Memory B cell (primary cell): Measurements from ENCODE around the gene MELTF.

Experiments
- ATAC-seq: fragments of 150-1000 bp; cut with Tn5 transposase; 2 replicates; pipeline ENCODE4 v1.10.0; 2021; ENCODE audit warnings: low read depth, mild to moderate bottlenecking, moderate library complexity
- DNase-seq, 2 donors: peaks; one replicate each; pipeline ENCODE4 v3.0.0; 2022; ENCODE audit warnings: low spot score in 2 of 2
- H3K27ac Mint-ChIP-seq: one replicate; pipeline ENCODE4 v1.8.0; 2022; ENCODE audit warnings: mild to moderate bottlenecking, moderate library complexity, mixed read lengths
- H3K27me3 Mint-ChIP-seq: one replicate; pipeline ENCODE4 v1.8.0; 2022; ENCODE audit warnings: mixed read lengths
- H3K36me3 Mint-ChIP-seq: one replicate; pipeline ENCODE4 v1.8.0; 2022; ENCODE audit warnings: mild to moderate bottlenecking, mixed read lengths
- H3K4me1 Mint-ChIP-seq: one replicate; pipeline ENCODE4 v1.8.0; 2022; ENCODE audit warnings: mixed read lengths
- H3K4me3 Mint-ChIP-seq: one replicate; pipeline ENCODE4 v1.8.0; 2022; ENCODE audit warnings: mild to moderate bottlenecking, moderate library complexity, mixed read lengths
- H3K9me3 Mint-ChIP-seq: one replicate; pipeline ENCODE4 v1.8.0; 2022; ENCODE audit warnings: mixed read lengths

Gene MELTF

DNA sequence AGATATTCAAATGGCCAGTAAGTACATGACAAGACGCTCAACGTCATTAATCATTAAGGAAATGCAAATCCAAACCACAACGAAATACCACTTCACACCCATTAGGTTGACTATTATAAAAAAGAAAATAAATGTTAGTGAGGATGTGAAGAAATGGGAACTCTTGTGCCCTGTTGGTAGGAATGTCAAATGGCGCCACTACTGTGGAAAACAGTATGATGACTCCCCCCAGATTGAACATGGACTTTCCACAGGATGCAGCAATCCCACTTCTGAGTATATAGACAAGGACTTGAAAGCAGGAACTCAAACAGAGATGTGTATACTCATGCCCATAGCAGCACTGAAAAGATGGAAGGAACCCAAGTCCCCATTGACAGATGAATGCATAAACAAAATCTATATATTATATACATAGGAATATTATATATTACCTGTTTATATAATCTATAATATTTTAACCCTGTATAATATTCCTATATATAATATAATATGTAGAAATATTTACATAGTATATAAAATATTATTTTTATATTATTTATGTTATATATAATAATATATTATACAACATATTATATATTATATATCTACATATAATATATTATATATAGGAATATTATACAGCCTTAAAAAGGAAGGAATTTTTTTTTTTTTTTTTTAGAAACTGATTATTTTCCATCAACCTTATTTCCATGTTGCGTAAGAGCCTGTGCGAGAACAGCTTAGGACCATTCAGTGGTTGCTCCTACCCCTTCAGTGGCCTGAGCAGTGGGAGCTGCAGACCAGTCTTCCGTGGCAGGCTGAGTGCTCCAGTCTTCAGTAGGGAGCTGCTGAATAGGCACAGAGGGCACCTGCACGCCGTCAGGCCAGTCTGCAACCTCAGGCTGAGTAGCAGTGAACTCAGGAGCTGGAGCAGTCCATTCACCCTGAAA, 43.4 kb downstream of the MELTF start:
- Mint-ChIP-seq H3K27me3 (peaks cover 18% of the 10 kb centered on the region), H3K36me3 (peaks cover 10% of the 10 kb centered on the region), H3K4me3 (no peak overlapping the region), H3K4me1 (peaks cover 4% of the 10 kb centered on the region), H3K9me3 (peaks cover 13% of the 10 kb centered on the region), H3K27ac (no peak overlapping the region)
- DNase-seq (no peak), ATAC-seq (peak; percentile 45)

DNA sequence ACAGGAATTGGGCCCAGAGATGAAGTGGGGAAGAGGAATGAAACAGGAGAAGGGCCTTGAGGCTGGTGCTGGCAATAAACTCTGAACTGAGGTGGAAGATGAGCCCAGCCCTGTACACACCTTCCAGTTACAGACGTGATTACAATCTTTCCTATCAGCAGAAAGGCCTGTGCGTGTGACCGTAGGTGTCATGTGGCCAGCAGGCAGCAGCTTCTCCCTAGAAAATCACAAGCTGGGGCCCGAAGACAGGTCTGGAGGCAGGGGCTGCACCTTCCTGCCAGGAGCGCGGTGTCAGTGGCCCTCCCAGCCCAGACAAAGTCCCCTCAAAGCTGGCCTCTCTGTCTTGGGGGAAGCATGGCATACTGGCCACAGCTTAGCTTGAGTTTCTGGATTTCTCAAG, 44.3 kb downstream of the MELTF start:
- peaks cover 18% of the 10 kb centered on the region for H3K27me3 Mint-ChIP-seq
- H3K4me3 Mint-ChIP-seq, result no peak overlapping the region
- H3K4me1 Mint-ChIP-seq, result peaks cover 4% of the 10 kb centered on the region
- ATAC-seq, result no peak
- H3K9me3 Mint-ChIP-seq, result peaks cover 13% of the 10 kb centered on the region
- H3K36me3 Mint-ChIP-seq, result peaks cover 10% of the 10 kb centered on the region
- no peak overlapping the region for H3K27ac Mint-ChIP-seq
- no peak for DNase-seq

DNA sequence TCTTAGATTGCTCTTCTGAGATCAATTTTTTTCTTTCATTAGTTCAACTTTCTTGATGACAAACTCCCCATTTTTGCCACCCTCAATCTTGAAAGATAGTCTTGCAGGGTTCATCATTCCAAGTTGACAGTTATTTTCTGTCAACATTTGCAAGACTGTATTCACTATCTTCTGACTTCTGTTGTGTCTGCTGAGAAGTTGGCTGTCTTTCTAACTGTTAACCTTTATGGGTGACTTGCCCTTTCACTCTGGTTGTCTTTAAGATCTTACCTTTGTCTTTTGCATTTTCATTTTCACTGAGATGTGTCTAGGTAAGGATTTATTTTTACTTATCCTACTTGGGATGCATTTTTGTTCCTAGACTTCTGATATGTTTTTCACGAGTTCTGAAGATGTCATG, 46.4 kb downstream of the MELTF start:
- peaks cover 13% of the 10 kb centered on the region for H3K9me3 Mint-ChIP-seq
- H3K4me1 Mint-ChIP-seq, result peaks cover 4% of the 10 kb centered on the region
- no peak overlapping the region for H3K4me3 Mint-ChIP-seq
- no peak overlapping the region for H3K27ac Mint-ChIP-seq
- no peak for ATAC-seq
- peaks cover 10% of the 10 kb centered on the region for H3K36me3 Mint-ChIP-seq
- DNase-seq, result no peak
- peaks cover 16% of the 10 kb centered on the region for H3K27me3 Mint-ChIP-seq

- Mint-ChIP-seq H3K9me3 (peaks cover 13% of the 10 kb centered on the region), H3K27ac (no peak overlapping the region), H3K4me3 (peak overlapping the region; percentile 35), H3K4me1 (peaks cover 4% of the 10 kb centered on the region), H3K27me3 (peaks cover 12% of the 10 kb centered on the region), H3K36me3 (peaks cover 10% of the 10 kb centered on the region)
- no peak for ATAC-seq
- DNase-seq, result no peak
Measured at GRCh38 chr3:196981657-196982056, 48.0 kb downstream of the MELTF start.

GRCh38 chr3:196979545-196979944, 50.1 kb downstream of the MELTF start:
- Mint-ChIP-seq H3K27ac (no peak overlapping the region), H3K36me3 (peaks cover 8% of the 10 kb centered on the region), H3K4me3 (no peak overlapping the region), H3K9me3 (peaks cover 13% of the 10 kb centered on the region), H3K4me1 (peaks cover 4% of the 10 kb centered on the region), H3K27me3 (peaks cover 7% of the 10 kb centered on the region)
- DNase-seq (no peak), ATAC-seq (no peak)

- H3K4me1 Mint-ChIP-seq, result peaks cover 4% of the 10 kb centered on the region
- no peak overlapping the region for H3K27ac Mint-ChIP-seq
- H3K27me3 Mint-ChIP-seq, result peaks cover 4% of the 10 kb centered on the region
- no peak overlapping the region for H3K4me3 Mint-ChIP-seq
- peaks cover 3% of the 10 kb centered on the region for H3K36me3 Mint-ChIP-seq
- ATAC-seq (no peak), DNase-seq (no peak)
- peaks cover 2% of the 10 kb centered on the region for H3K9me3 Mint-ChIP-seq
Measured at GRCh38 chr3:196976941-196977340, 52.7 kb downstream of the MELTF start.

DNA sequence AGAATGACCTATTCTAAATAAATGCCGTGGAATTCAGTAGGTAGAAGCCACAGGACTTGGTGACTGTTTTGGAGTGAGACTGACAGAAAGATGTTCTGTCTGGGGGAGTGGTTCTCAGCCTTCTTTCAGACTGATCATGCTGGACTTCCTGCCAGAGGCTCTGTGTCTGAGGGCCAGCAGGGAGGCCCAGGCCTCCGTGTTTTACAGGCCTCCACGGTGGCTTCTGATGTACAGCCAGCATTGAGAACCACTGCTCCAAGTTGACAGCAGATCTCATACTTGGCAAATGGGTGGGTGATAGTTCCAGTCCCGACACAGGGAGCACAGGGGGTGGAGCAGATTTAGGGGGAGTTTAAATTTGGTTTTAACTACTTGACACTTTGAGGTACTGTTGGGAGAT, 54.3 kb downstream of the MELTF start:
- H3K27ac Mint-ChIP-seq, result no peak overlapping the region
- H3K36me3 Mint-ChIP-seq, result no peaks in the 10 kb centered on the region
- no peaks in the 10 kb centered on the region for H3K27me3 Mint-ChIP-seq
- peaks cover 7% of the 10 kb centered on the region for H3K4me1 Mint-ChIP-seq
- DNase-seq (no peak), ATAC-seq (no peak)
- H3K4me3 Mint-ChIP-seq, result no peak overlapping the region
- H3K9me3 Mint-ChIP-seq, result no peaks in the 10 kb centered on the region

GRCh38 chr3:196974661-196975060, 55.0 kb downstream of the MELTF start:
- Mint-ChIP-seq H3K4me1 (peaks cover 8% of the 10 kb centered on the region), H3K27me3 (no peaks in the 10 kb centered on the region)
- DNase-seq, result no peak

DNA sequence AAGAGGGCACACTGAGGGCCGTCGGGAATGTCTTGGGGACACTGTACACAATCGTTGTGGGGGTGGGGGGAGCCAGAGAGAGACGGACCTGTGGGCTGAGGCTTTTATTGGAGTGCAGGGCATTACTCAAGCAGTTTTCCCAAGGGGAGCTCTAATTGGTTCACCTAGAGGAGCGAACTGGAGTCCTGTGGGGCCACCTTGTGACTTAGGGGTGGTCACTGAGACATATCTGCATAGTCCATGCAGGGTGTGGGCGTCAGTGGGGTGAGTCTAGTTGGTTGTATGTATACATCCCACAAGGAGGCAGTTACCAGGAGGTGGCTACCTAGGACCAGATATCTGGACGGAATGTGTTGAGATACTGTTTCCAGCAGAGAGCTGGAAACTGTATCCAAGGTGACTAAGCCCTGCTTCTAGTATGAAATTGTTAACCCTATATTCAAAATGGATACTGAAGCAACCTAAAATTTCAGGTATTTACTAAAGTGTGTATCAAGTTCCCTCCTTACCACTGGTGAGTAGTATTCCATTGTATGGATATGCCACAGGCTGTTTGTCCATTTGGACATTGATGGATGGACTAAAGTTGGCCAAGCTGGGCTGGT, 58.4 kb downstream of the MELTF start:
- no peaks in the 10 kb centered on the region for H3K9me3 Mint-ChIP-seq
- no peaks in the 10 kb centered on the region for H3K36me3 Mint-ChIP-seq
- DNase-seq (no peak), ATAC-seq (no peak)
- H3K27me3 Mint-ChIP-seq, result no peaks in the 10 kb centered on the region
- H3K27ac Mint-ChIP-seq, result no peak overlapping the region
- peak overlapping the region; percentile 83 for H3K4me3 Mint-ChIP-seq
- H3K4me1 Mint-ChIP-seq, result peaks cover 12% of the 10 kb centered on the region

More at GRCh38 chr3:196974661-196975060, 55.0 kb downstream of the MELTF start:
- no peak for ATAC-seq
- Mint-ChIP-seq H3K9me3 (no peaks in the 10 kb centered on the region), H3K36me3 (no peaks in the 10 kb centered on the region), H3K4me3 (no peak overlapping the region), H3K27ac (no peak overlapping the region)

- Mint-ChIP-seq H3K27ac (peak overlapping the region; percentile 12), H3K4me3 (peak overlapping the region; percentile 83), H3K4me1 (peaks cover 12% of the 10 kb centered on the region), H3K27me3 (no peaks in the 10 kb centered on the region), H3K36me3 (no peaks in the 10 kb centered on the region), H3K9me3 (no peaks in the 10 kb centered on the region)
- DNase-seq (no peak), ATAC-seq (no peak)
Measured at GRCh38 chr3:196970547-196971093, 59.0 kb downstream of the MELTF start.

DNA sequence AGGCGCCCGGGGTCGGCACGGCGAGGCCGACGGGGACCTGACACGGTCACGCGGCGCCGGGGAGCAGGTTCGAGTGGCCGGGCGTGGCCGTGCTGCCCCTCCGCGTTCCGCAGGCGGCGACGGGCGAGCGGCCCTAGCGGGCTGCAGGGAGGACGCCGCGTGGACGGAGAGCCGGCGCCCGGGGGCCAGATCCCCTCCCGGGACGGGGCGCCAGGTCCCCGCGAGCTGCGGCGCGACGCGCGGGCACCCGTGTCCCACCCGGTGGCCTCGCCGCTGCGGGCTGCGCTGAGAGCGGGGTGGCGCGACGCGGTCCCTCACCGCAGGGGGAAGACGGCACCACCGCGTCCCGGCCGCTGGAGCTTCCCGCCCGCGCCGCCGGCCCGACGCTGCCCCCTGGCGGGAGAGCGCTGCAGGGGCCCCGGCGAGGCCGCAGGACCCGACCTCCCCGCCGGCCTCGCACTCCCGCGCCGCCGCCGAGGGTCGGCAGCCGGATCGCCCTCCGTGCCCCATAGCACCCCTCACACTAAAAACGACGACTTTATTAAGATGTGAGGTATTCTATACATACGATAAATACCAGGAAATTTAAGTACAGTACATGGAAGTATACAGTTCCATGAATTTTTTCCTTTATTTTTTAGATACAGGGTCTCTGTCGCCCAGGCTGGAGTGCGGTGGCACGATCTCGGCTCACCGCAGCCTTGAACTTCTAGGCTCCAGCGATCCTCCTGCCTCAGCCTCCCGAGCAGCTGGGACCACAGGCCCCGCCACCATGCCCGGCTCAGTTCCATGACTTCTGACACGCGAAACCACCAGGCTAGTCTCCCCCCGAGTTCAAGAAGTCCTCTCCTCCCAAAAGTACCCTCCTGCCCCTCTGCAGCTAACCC, 59.7 kb downstream of the MELTF start:
- no peaks in the 10 kb centered on the region for H3K36me3 Mint-ChIP-seq

GRCh38 chr3:196969134-196969659, 60.4 kb downstream of the MELTF start:
- Mint-ChIP-seq H3K4me1 (peaks cover 15% of the 10 kb centered on the region), H3K4me3 (peak overlapping the region; percentile 91), H3K9me3 (no peaks in the 10 kb centered on the region), H3K36me3 (no peaks in the 10 kb centered on the region), H3K27ac (no peak overlapping the region), H3K27me3 (no peaks in the 10 kb centered on the region)
- peak; percentile 54 for ATAC-seq
- peak; percentile 48 to 63 for DNase-seq

More for the DNA sequence above, 59.7 kb downstream of the MELTF start:
- Mint-ChIP-seq H3K4me1 (peaks cover 15% of the 10 kb centered on the region), H3K27ac (peak overlapping the region; percentile 12), H3K27me3 (no peaks in the 10 kb centered on the region), H3K4me3 (peak overlapping the region; percentile 83), H3K9me3 (no peaks in the 10 kb centered on the region)
- peak; percentile 73 to 87 for DNase-seq
- peak; percentile 72 for ATAC-seq
